Non-pigmented ciliary epithelial cell (primary cell): ENCODE results near the gene GTF3C4.
"Not testable (repeated sequence)": the region's sequence is repeated elsewhere in the genome, so short reads cannot be mapped to it uniquely, and the experiment has no call there.

Source experiments
- DNase-seq: peaks from one replicate; pipeline ENCODE4 v3.0.0-alpha.2; 2010; ENCODE audit warnings: low read depth

GTF3C4 gene

DNA sequence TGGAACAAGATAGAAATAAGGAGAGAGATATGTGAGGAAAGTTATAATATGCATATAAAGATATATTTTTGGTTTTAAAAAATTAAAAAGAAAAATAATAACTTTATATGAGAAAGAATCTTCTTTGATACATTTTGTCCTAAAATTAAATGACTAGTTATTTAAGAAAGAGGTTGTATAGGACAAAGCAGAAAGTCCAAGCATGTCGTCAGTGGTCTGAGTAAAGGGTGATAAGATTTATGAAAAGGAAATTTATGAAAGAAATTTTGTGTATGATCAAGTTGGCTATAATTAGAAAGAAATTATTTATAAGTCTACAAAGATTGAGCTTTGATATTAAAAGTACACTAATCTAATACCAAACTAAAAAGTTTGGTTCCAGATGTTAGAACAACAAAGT is 32.0 kb downstream of the GTF3C4 start:
- no peak for DNase-seq

GRCh38 chr9:132703336-132703735 is 33.1 kb downstream of the GTF3C4 start:
- DNase-seq = peak; percentile 34

DNA sequence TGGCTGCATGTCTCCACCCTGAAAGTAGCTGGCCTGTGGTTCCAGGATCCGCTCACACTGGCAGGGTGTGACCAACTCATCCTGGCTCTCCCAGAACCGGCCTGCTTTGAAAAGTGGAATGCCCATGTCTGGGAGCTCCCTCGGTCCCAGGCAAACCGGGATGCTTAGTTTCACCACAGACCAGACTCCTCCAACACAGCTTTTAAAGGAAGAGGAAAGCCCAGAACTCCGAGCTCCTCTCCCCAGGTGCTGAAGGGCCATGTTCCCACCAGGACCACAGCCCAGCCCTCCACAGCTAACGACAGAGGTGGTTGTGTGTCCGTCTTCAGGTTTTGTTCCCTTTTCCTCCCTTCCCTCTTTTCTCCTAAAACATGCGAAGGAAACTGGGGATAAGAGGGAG is 38.0 kb downstream of the GTF3C4 start:
- DNase-seq = no peak

DNA sequence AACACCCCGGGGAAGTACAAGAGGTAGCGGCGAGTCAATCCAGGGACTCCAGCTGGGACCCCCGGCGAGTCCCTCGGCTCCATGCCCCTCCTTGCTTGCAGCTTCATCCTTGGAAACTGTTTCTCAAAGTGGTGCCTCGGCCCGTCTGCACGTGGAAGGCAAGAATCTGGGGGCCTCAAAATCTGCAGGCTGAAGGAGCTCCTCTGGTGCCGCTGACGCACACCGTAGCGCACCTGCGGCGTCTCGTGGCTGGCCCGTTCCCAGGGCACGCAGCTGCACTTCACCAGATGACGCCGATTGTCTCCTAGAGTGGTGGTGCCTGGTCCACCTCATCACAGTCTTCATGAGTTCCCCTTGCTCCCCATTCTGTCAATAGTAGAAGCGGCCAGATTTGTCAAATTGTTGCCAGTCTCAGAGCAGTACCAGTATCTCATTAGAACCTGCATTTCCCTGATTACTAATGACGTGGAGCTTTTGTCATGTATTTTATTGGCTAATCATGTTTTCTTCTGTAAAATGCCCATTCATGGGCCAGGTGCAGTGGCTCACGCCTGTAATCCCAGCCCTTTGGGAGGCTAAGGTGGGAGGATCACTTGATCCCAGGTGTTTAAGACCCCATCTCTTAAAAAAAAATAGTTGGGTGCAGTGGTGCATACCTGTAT is 38.6 kb downstream of the GTF3C4 start:
- no peak for DNase-seq

DNA sequence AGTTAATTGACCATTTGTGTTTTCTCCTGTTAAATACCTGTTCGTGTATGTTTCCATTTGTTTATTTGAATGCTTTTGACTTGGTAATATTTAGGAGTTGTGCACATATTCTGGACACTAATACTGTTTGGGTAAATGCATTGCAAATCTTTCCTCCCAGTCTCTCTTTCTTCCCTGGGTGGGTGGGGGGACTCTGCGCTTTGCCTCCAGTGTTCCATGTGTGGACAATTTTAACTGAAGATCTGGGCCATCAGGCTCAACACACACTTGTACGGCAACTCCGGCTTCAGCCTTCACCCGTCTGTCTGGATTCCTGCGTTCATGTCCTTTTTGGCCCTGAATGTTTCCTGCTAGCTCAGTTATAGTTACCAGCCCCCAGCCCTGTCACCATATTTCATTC is 40.1 kb downstream of the GTF3C4 start:
- no peak for DNase-seq

GRCh38 chr9:132711152-132711551 is 40.9 kb downstream of the GTF3C4 start:
- DNase-seq = not testable (repeated sequence)

DNA sequence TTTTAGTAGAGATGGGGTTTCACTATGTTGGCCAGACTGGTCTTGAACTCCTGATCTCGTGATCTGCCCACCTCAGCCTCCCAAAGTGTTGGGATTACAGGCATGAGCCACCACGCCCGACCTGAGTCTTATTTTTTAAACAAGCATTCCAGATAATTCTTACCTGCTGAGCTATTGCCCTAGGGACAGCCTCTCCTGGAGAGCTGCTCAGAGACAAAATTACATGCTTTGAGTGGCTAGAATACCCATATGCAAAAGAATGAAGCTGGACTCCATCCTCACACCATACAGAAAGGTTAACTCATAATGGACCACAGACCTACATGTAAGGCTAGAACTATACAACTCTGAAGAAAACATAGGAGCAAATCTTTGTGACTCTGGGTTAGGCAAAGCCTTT is 41.6 kb downstream of the GTF3C4 start:
- DNase-seq = no peak

DNA sequence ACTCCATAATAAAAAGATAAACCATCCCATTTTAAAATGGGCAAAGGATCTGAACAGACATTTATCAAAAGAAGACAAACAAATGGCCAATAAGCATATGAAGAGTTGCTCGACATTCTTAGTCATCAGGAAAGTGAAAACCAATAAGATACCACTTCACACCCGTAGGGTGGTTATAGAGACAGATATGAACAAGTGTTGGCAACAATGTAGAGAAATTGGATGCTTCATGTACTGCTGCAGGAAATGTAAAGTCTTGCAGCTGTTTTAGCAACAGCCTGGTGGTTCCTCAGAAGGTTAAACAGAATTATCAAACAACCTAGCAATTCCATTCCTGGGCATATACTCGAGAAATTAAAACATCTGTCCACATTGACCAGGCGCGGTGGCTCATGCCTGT is 42.5 kb downstream of the GTF3C4 start:
- DNase-seq = no peak

- DNase-seq = no peak
Observed at GRCh38 chr9:132716007-132716406, 45.7 kb downstream of the GTF3C4 start.

DNA sequence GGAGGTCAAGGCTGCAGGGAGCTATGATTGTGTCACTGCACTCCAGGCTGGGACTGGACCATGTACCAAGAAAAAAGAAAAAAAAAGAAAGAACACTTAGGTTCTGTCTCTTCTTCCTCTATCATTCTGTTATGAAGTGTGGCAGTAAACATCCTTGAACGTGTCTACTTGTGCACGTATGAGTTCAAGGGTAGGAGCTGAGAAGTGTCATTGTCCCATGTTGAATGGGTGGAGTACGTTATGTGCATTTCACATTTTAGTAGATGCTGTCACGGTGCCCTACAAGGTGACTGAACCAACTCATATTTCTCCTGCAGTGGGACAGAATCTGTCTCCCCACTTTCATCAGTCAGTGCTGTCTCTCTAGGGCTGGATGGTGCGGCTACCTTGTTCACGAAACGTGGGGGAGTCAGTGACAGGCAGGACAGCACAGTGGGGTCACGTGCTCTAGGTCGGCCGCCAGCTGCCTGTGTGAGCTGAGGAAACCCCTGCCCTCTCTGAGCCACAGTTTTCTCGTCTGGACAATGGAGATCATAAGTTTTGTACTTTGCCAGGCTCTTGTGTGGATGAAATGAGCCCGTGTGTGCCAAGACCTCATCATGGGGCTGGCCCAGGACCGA is 47.2 kb downstream of the GTF3C4 start:
- no peak for DNase-seq

GRCh38 chr9:132718381-132718928 is 48.2 kb downstream of the GTF3C4 start:
- DNase-seq = not testable (repeated sequence)

DNA sequence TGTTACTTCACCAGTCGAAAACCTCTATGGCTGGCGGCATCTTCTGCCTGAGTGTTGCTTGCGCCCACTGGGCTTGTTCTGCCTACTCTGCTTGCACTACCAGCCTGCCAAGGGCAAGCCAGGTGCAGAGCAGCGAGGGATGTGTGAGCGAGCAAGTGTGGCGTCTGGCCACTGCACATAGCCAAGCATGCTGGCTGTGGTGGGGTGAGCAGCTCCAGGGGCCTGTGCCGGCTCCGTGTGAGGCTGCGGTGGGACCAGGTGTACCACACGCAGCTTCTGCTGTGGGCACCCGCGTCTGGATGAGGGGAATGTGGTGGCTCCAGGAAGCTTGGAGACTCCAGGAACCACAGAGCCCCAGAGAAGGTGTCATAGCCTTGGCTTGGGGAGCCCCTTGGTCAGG is 51.4 kb downstream of the GTF3C4 start:
- DNase-seq = no peak

DNA sequence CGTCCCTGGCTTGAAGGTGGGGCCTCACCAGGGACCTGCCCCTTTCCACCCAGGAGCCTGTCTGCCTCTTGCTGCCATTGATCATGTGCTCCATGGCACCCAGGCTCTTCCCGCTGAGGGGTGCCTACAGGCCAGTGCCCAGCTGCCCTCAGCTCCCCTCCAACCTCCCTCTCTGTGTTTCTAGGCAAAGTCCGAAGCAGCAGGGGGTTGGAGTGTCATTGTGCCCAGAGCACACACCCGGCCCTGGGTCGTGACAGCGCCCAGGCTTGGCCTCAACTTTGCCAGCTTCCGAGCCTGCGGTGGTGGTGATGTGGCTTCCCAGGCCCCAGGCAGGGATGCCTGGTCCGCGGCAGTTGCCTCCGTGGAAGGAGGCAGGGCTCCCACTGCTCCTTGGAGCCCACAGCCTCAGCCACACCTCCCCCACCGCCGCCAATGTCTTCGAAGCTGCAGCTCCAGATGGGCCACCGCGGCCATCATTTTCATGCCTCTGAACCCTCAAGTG is 52.4 kb downstream of the GTF3C4 start:
- no peak for DNase-seq

DNA sequence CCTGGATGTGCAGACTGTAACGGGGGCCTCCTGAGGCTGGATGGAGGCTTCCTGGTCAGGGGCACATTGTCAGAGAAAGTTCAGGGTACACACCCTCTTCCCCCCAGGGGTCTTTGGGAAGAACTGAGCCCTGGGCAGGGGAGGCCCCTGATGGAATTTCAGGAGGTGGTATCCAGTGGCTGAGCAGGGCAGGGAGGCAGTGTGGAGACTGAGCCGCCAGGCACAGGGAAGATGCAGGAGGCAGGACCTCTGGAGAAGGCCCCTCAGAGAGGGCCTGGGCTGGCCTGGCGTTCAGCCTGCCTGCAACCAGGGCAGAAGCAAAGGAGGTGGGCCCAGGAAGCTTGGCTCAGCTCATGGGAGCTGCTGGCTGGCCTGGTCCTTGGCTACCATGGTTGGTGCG is 53.5 kb downstream of the GTF3C4 start:
- no peak for DNase-seq

DNA sequence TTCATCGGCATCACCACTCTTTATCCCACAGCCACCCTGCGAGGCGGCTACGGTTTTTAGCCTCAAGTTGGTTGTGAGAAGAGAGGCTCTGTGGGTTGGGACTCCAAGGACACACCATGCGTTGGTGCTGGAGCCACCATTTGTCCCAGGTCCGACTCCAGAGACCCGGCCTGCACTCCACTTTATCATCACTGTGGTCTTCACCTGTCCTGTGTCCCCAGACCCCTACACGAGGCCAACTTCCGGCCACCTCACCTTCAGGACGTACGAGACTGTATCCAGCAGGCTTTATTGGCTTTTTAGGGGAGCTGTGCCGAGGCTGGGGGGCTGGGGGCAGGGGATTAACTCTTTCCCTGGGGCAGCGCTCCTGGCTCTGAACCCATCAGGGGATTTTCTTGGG is 55.0 kb downstream of the GTF3C4 start:
- no peak for DNase-seq

GRCh38 chr9:132726576-132727130 is 56.4 kb downstream of the GTF3C4 start:
- no peak for DNase-seq

DNA sequence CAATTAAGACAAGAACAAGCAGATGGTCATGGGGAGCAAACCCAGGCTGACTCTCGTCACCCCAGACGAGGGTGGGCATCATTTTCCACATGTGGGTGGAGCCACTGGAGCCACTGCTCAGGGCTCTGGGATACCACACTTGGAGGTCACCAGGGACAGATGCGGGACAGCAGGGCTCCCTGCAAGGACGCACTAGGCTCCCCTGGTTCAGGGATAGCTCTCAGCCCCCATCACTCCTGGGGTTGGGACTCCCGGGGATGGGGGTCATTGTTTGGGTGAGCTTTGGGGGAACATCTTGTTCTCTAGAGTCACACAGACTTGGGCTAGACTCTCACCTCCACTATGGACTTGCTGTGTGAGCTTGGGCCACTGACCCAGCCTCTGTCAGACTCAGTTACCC is 57.8 kb downstream of the GTF3C4 start:
- no peak for DNase-seq

DNA sequence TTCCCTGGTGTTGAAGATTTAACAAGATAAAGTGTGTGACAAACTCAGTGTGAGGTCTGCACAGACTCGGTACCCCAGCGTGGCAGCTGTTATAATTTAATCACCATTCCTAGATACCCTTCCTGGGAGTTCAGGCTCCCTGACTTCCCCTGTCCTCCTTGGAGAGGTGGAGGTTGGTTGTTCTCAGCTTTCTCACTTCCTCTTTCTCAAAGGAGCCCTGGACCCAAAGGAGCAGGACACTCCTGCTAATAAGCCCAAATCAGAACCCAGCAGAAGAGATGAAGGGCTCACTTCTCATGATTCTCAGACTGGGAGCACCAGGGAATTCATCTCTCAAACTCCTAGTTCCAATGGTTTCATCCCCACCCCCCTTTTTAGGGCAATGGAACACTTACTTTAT is 58.2 kb downstream of the GTF3C4 start:
- DNase-seq = no peak

DNA sequence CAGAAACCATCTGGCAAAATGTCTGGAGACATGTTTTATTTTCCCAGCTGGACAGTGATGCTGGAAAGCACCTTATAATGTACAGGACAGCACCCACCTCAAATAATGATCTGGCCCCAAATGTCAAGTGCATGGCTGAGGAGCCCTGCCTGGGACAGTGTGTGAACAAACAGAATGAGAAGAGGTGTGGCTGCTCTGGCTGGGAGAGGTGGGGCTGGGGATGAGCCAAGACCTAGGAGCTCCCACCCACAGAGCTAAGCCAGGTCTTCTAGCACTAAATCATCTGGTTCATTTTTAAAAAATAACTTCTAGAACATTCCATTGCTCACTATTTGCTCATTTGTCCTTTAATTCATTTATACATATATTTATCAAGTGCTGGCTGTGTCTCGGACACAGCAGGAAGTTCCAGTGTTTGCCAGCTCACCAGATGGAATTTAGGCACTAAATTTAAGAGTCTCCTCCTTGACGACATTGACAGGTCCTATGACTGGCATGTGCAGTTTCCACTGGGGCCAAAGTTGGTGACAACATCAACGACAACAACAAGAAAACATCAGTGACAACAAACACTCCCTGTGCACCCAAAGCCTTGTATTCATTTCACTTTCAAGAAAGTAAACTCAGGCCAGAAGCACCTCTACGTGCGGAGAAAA is 59.1 kb downstream of the GTF3C4 start:
- DNase-seq = no peak

DNA sequence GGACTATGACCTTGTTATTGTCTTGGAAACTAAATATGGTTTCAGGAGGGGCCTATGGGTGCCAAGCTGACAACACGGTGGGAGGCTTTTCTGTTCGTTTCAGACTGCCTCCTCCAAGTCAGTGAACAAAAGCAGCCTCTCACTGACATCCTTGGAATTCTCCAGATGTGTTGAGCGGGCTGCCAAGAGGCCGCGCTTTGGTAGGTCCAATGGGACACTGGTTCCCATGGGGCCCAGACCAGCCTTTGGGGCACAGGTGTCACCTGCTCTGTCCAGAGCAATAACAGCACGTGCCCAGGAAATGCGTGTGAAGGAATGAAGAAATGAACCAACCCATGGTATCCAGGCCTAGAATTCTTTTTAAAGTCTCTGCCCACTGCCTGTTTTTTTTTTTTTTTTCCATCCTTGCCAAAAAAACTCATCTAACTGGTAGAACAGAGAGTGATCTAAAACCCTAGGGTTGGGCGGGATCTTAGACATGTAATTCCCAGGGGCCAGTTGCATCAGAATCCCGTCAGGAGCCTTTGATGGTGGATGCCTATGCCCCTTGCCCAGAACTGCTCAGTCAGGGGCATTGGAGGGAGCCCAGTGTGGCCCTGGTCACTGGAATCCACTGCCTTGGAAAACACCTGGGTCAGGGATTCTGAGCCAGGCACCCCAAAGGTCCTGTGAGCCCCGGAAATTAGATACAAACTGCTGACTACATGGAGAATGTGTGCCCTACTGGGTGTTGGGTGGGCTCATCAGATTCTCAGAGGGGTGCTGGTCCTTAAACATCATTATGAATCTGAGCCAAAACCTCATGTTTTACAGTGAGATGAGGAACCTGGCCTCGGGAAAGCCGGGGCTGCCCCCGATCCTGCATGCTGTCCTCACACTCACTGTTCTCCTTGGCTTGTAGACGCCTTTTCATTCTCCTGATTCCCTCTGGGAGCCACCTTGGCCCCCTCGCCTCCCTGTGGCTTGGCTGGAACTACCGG is 60.1 kb downstream of the GTF3C4 start:
- DNase-seq = no peak

- no peak for DNase-seq
Observed at GRCh38 chr9:132731230-132731629, 61.0 kb downstream of the GTF3C4 start.
